Measurements from ENCODE around the gene SDCCAG8.

DNA sequence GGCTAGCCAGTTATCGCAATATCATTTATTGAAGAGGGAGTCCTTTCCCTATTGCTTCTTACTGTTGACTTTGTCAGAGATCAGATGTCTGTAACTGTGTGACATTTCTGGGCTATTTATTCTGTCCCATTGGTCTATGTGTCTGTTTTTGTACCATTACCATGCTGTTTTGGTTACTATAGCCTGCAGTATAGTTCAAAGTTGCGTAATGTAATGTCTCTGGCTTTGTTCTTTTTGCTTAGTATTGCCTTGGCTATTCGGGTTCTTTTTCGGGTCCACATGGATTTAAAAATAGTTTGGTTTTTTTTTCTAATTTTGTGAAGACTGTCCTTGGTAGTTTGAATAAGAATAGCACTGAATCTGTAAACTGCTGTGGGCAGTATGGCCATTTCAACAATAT, 273.7 kb downstream of the SDCCAG8 start:
- TF ChIP-seq, protein P1, sequence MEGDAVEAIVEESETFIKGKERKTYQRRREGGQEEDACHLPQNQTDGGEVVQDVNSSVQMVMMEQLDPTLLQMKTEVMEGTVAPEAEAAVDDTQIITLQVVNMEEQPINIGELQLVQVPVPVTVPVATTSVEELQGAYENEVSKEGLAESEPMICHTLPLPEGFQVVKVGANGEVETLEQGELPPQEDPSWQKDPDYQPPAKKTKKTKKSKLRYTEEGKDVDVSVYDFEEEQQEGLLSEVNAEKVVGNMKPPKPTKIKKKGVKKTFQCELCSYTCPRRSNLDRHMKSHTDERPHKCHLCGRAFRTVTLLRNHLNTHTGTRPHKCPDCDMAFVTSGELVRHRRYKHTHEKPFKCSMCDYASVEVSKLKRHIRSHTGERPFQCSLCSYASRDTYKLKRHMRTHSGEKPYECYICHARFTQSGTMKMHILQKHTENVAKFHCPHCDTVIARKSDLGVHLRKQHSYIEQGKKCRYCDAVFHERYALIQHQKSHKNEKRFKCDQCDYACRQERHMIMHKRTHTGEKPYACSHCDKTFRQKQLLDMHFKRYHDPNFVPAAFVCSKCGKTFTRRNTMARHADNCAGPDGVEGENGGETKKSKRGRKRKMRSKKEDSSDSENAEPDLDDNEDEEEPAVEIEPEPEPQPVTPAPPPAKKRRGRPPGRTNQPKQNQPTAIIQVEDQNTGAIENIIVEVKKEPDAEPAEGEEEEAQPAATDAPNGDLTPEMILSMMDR (IDR thresholded peaks at IDR 0.05): no peak
- TF ChIP-seq POLR2A (IDR thresholded peaks at IDR 0.05): no peak

Data from Peyer's patch (tissue), 4 donors.